Esophagus squamous epithelium (tissue), 5 donors: Measurements from ENCODE around the gene NTPCR. TPM values are rescaled to one million over a fixed set of nuclear protein-coding genes. Genes with fewer than 3 reads are reported as not detected.
A peak's percentile ranks its signal among the peaks of the same experiment; 100 is the strongest.

Experiments used
- DNase-seq: peaks from one replicate; lab custom pipeline; 2025; lab: John Stamatoyannopoulos, UW
- H3K27ac ChIP-seq, 4 donors: fragments of 200-600 bp; sonication (generic); one replicate each; pipeline ENCODE4 v1.5.1; 2016 to 2019; ENCODE audit warnings: mild to moderate bottlenecking in 1 of 4
- H3K27me3 ChIP-seq, 4 donors: fragments of 200-600 bp; sonication (generic); 1 replicate in 3 of 4; 2 replicates in 1 of 4; pipeline versions ENCODE4 v1.5.1 to v1.6.0; 2017 to 2021; ENCODE audit warnings: antibody characterized with exemption in 1 of 4
- H3K36me3 ChIP-seq, 3 donors: fragments of 200-600 bp; sonication (generic); one replicate each; pipeline ENCODE4 v1.5.1; 2016 to 2019
- H3K4me1 ChIP-seq, 3 donors: fragments of 200-600 bp; sonication (generic); one replicate each; pipeline ENCODE4 v1.5.1; 2017 to 2019
- H3K4me3 ChIP-seq, 4 donors: fragments of 200-600 bp; sonication (generic); 1 replicate in 3 of 4; 2 replicates in 1 of 4; pipeline ENCODE4 v1.5.1; 2016 to 2019; ENCODE audit warnings: mild to moderate bottlenecking in 2 of 4, moderate library complexity in 1 of 4
- H3K9me3 ChIP-seq, 3 donors: fragments of 200-600 bp; sonication (generic); one replicate each; pipeline ENCODE4 v1.5.1; 2016 to 2019
- POLR2A ChIP-seq, 4 donors: fragments of 450-650 bp; IDR thresholded peaks; one replicate each; pipeline ENCODE4 v1.6.1; 2017; ENCODE audit warnings: antibody characterized with exemption in 4 of 4, mild to moderate bottlenecking in 4 of 4, moderate library complexity in 3 of 4
- WGBS, 2 donors: methylation state at CpG; one replicate each; pipeline ENCODE4 v1.1.5; 2018; 5-methylcytosine and 5-hydroxymethylcytosine counted together
- intact Hi-C: fragments of 100-400 bp; cut with DNase I; formaldehyde crosslinking; loops from one replicate; pipeline ENCODE4 v1.15.0; 2022
- total RNA-seq, 4 donors: library from RNA; depleted of rRNA; stranded (reverse); fragments of >200 nt; gene quantifications; one replicate each; pipeline ENCODE4 v1.1.0, GENCODE V29; 2016
- TF ChIP-seq, protein P1 (sequence below), 6 experiments: fragments of 450-650 bp in 4 of 6; fragments of 200-600 bp in 2 of 6; sonication (generic) in 2 of 6; IDR thresholded peaks; one replicate each; pipeline ENCODE4 v1.5.1; 2016 to 2019; ENCODE audit warnings: antibody characterized with exemption in 6 of 6, mild to moderate bottlenecking in 4 of 6, moderate library complexity in 4 of 6
- donor health status: DM: yes; HTN: yes; CAD: no.

Gene NTPCR
- total RNA-seq, 4 donors from 2014 or later: 19.9 to 35.8 (median 23.4) TPM

DNA sequence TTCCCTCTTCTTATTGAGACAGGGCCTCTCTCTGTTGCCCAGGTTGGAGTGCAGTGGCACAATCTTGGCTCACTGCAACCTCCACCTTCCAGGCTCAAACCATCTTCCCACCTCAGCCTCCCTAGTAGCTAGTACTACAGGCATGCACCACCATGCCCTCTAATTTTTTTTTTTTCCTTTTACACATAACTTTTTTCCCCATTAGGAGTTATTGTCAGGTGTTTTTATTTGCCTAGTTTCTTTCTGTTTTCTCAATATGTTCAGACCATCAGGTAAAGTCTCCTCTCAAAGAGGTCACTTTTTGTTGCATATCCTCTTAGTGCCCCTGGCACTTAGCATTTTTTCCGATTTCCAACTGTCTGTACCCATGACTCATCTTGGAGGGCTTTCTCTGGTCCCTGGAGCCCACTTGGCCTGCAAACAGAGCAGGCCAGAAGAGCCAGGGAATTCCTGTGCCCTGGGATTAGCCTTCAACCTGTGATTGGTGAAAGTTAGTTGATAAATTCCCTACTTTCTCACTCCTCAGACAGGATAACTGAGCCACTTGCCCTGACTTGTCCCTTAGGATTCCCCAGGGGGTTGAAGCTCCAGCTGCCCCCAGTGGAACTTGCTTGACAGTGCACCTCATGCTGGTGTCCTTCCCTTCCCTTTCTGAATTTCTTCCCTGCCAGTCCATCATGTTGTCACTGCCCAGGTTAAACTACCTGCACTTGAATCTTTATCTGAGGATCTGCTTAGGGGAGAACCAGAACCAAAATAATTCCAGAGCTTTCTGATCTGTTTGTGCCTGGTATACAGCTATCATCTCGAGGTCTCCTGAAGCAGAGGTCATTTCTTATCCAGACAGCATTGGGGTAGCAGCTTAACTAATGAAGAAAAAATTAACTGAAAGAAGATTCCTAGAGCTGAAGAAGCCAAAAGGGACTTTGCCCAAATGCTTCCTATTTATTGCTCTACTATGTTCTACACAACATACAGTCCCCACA lies 2.4 kb downstream of the NTPCR start:
- 63 to 74% methylated on average over 2 of the region's 2 CpGs for WGBS, 2 donors
- no peak for DNase-seq
- intact Hi-C loops: loop anchor here (10.0 kb wide), 1 partner anchor 318 kb away; the partner anchor contains the start of gene SIPA1L2

DNA sequence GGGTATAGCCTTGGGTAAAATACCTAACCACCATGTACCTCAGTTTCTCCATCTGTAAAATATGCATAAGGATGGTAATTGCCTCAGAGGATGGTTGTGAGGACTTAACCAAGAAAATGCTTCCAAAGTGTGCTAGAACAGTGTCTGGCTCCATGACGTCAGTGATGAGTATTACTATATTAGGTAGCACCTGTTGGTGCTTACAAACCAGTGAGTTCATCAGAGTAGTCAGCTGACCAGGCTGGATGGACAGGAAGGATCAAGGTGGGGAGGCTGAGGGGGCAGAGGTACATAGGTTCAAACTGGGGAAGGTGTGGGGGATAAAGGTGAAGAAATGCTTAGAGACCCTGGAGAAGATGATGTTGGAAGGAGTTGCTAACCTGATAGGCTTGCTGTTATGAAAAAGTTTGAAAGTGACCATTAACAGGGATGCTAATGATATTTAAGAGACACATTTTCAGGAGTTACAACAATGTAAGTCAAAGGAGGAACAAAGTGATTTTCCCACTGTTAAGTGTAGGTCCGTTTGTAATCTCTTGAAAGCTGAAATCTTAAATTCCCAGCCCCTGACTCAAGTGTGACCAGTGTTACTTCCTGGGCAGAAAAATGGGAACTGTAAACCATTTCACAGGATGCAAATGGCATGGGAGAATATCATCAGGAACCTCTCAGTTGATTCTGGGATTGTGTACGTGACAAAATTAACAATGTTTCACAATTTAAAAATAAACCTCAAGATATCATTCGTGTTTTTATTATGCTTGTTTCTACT lies 4.4 kb downstream of the NTPCR start:
- 84 to 86% methylated on average over 4 of the region's 4 CpGs for WGBS, 2 donors

More for the DNA sequence above, 2.4 kb downstream of the NTPCR start:
- Histone ChIP-seq H3K36me3 (peaks cover 0 to 24% (median 4%) of the 10 kb centered on the region in 3 donors), H3K4me3 (no peak overlapping the region), H3K27me3 (no peaks in the 10 kb centered on the region), H3K9me3 (peaks cover 0 to 1% (median 0%) of the 10 kb centered on the region in 3 donors), H3K27ac (no peak overlapping the region), H3K4me1 (peaks cover 12 to 33% (median 18%) of the 10 kb centered on the region in 3 donors)
- TF ChIP-seq, protein P1, sequence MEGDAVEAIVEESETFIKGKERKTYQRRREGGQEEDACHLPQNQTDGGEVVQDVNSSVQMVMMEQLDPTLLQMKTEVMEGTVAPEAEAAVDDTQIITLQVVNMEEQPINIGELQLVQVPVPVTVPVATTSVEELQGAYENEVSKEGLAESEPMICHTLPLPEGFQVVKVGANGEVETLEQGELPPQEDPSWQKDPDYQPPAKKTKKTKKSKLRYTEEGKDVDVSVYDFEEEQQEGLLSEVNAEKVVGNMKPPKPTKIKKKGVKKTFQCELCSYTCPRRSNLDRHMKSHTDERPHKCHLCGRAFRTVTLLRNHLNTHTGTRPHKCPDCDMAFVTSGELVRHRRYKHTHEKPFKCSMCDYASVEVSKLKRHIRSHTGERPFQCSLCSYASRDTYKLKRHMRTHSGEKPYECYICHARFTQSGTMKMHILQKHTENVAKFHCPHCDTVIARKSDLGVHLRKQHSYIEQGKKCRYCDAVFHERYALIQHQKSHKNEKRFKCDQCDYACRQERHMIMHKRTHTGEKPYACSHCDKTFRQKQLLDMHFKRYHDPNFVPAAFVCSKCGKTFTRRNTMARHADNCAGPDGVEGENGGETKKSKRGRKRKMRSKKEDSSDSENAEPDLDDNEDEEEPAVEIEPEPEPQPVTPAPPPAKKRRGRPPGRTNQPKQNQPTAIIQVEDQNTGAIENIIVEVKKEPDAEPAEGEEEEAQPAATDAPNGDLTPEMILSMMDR (IDR thresholded peaks at IDR 0.05): peak; percentile 24 to 78 (median 56)
- TF ChIP-seq POLR2A (IDR thresholded peaks at IDR 0.05): no peak

DNA sequence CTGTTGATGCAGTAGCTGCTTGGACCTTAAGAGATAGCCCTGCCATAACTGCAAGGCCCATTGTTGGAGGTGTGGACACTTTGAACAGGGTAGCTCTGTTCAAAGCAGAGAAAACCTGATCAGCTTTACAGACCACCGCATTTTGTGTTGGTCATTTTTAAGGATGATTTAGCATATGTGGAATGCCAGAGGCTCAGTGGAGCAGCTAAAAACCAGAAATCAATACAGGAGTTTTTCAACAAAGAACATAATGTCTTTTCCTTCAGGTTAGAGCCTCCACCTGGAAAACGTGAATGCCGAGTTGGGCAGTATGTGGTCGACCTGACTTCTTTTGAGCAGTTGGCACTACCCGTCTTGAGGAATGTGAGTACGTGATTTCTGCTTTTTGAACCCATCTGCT lies 5.7 kb downstream of the NTPCR start:
- peaks cover 4 to 56% (median 6%) of the 10 kb centered on the region in 3 donors for H3K36me3 ChIP-seq
- no peak overlapping the region for H3K4me3 ChIP-seq
- no peak overlapping the region for H3K27ac ChIP-seq
- TF ChIP-seq POLR2A (IDR thresholded peaks at IDR 0.05): no peak
- TF ChIP-seq, protein P1 (IDR thresholded peaks at IDR 0.05): no peak
- H3K4me1 ChIP-seq: peaks cover 11 to 22% (median 12%) of the 10 kb centered on the region in 3 donors
- intact Hi-C loops: loop anchor here (10.0 kb wide), 1 partner anchor 321 kb away; the partner anchor contains the start of gene SIPA1L2
- H3K27me3 ChIP-seq: no peaks in the 10 kb centered on the region
- WGBS, 2 donors: 90 to 96% methylated on average over 6 of the region's 6 CpGs
- peaks cover 0 to 11% (median 0%) of the 10 kb centered on the region in 3 donors for H3K9me3 ChIP-seq
- DNase-seq: no peak

More for the DNA sequence above, 4.4 kb downstream of the NTPCR start:
- Histone ChIP-seq H3K36me3 (peaks cover 4 to 43% (median 6%) of the 10 kb centered on the region in 3 donors), H3K4me3 (no peak overlapping the region), H3K4me1 (peaks cover 12 to 29% (median 16%) of the 10 kb centered on the region in 3 donors), H3K9me3 (peaks cover 0 to 11% (median 0%) of the 10 kb centered on the region in 3 donors), H3K27ac (no peak overlapping the region), H3K27me3 (no peaks in the 10 kb centered on the region)
- intact Hi-C loops: loop anchor here (10.0 kb wide), 1 partner anchor 320 kb away; the partner anchor contains the start of gene SIPA1L2
- no peak for TF ChIP-seq POLR2A (IDR thresholded peaks at IDR 0.05)
- TF ChIP-seq, protein P1 (IDR thresholded peaks at IDR 0.05): no peak
- DNase-seq: no peak

DNA sequence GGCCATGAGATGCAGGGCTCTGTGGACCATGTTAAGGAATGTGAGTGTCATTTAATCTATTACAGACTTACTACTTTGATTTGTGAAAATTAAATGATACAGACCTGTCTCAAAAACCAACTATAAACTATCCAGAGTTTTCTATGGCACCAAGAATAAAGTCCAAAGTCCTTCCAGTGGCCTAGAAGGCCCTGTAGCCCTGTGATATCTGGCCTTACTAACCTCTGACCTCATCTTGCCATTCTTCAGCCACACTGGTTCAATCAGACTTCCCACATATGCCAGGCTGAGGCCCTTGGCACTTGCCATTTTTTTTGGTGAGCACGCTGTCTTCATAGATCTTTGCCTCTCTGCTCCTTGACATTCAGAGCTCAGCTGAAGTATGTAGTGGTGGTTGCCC lies 7.7 kb downstream of the NTPCR start:
- DNase-seq: no peak
- Histone ChIP-seq H3K4me3 (no peak overlapping the region), H3K36me3 (peaks cover 4 to 59% (median 6%) of the 10 kb centered on the region in 3 donors), H3K9me3 (peaks cover 0 to 11% (median 0%) of the 10 kb centered on the region in 3 donors), H3K27me3 (no peaks in the 10 kb centered on the region), H3K4me1 (peaks cover 0 to 4% (median 2%) of the 10 kb centered on the region in 3 donors), H3K27ac (no peak overlapping the region)
- TF ChIP-seq POLR2A (IDR thresholded peaks at IDR 0.05): no peak
- TF ChIP-seq, protein P1 (IDR thresholded peaks at IDR 0.05): no peak
- intact Hi-C loops: loop anchor here (10.0 kb wide), 1 partner anchor 323 kb away; the partner anchor contains the start of gene SIPA1L2
- WGBS, 2 donors: 100% methylated on average over 1 of the region's 1 CpG
